OCI-LY7 (cell line): ENCODE results near the gene XRCC5. TPM values are rescaled to one million over a fixed set of nuclear protein-coding genes. Genes with fewer than 3 reads are reported as not detected.

Source experiments
- BruUV-seq: library from RNA; stranded (reverse); fragments of 400-500 nt; replicated peaks from 2 replicates; lab custom pipeline; 2021; lab: Mats Ljungman, UMichigan
- CTCF ChIA-PET: fragments of 300-600 bp; sonication (Branson Sonifier 250); formaldehyde crosslinking; loops from one replicate; lab custom pipeline; 2022; ENCODE audit warnings: antibody characterized with exemption; ENCODE audit not compliant: unreplicated experiment; lab: Charles Lee
- POLR2A ChIA-PET: fragments of 300-600 bp; sonication (Branson Sonifier 250); formaldehyde crosslinking; loops from one replicate; lab custom pipeline; 2022; ENCODE audit warnings: antibody characterized with exemption; lab: Charles Lee
- DNase-seq: peaks from one replicate; pipeline ENCODE4 v3.0.0-alpha.2; 2015; ENCODE audit warnings: low spot score
- H2AFZ ChIP-seq: fragments of 200-600 bp; sonication (generic), shearing (Covaris generic); 2 replicates; pipeline ENCODE4 v1.6.1; 2014; ENCODE audit warnings: mild to moderate bottlenecking, antibody characterized with exemption, low read length, moderate library complexity
- H3K27ac ChIP-seq: fragments of 200-600 bp; sonication (generic); 2 replicates; pipeline ENCODE4 v1.5.1; 2014; ENCODE audit warnings: mixed run types, low read depth, mild to moderate bottlenecking, moderate library complexity, low read length, inconsistent platforms; ENCODE audit not compliant: poor library complexity, severe bottlenecking
- H3K36me3 ChIP-seq: fragments of 200-600 bp; sonication (generic); 2 replicates; pipeline ENCODE4 v1.6.1; 2014; ENCODE audit warnings: mild to moderate bottlenecking, antibody characterized with exemption, low read length, moderate library complexity, mixed read lengths; ENCODE audit not compliant: insufficient read depth
- H3K4me1 ChIP-seq: fragments of 200-600 bp; sonication (generic); 2 replicates; pipeline ENCODE4 v1.5.1; 2014; ENCODE audit warnings: mild to moderate bottlenecking, low read length; ENCODE audit not compliant: insufficient read depth, poor library complexity, severe bottlenecking
- H3K4me2 ChIP-seq: fragments of 200-600 bp; sonication (generic); 2 replicates; pipeline ENCODE4 v1.6.1; 2014; ENCODE audit warnings: mild to moderate bottlenecking, low read length
- H3K4me3 ChIP-seq: fragments of 200-600 bp; sonication (generic); 2 replicates; pipeline ENCODE4 v1.5.1; 2014; ENCODE audit warnings: mild to moderate bottlenecking, low read depth, low read length; ENCODE audit not compliant: poor library complexity, severe bottlenecking
- H3K79me2 ChIP-seq: fragments of 200-600 bp; sonication (generic); 2 replicates; pipeline ENCODE4 v1.6.1; 2016; ENCODE audit warnings: low read depth, mild to moderate bottlenecking, low read length, moderate library complexity, mixed read lengths; ENCODE audit not compliant: insufficient read depth
- H3K9me2 ChIP-seq: fragments of 200-600 bp; sonication (generic); 2 replicates; pipeline ENCODE4 v1.6.1; 2016; ENCODE audit warnings: mild to moderate bottlenecking, low read length, mixed read lengths; ENCODE audit not compliant: insufficient read depth
- H3K9me3 ChIP-seq: fragments of 200-600 bp; sonication (generic); 2 replicates; pipeline ENCODE4 v1.6.1; 2014; ENCODE audit warnings: mild to moderate bottlenecking, mixed run types, low read length, mixed read lengths
- H4K20me1 ChIP-seq: fragments of 200-600 bp; sonication (generic); 2 replicates; pipeline ENCODE4 v1.6.1; 2014; ENCODE audit warnings: mild to moderate bottlenecking, antibody characterized with exemption, low read length, moderate library complexity, mixed read lengths; ENCODE audit not compliant: insufficient read depth
- CTCF ChIP-seq: fragments of 200-600 bp; sonication (generic); conservative IDR thresholded peaks from 2 replicates; pipeline ENCODE4 v1.5.1; 2014; ENCODE audit warnings: mild to moderate bottlenecking, antibody characterized with exemption, low read length, moderate library complexity, mixed read lengths
- EZH2phosphoT487 ChIP-seq: fragments of 200-600 bp; sonication (generic); IDR thresholded peaks from 2 replicates; pipeline ENCODE4 v1.6.1; 2018; ENCODE audit warnings: low read depth, borderline replicate concordance, mild to moderate bottlenecking, mixed run types, antibody characterized with exemption, low read length, moderate library complexity, mixed read lengths
- intact Hi-C: fragments of 100-400 bp; cut with micrococcal nuclease; formaldehyde crosslinking; loops from one replicate; pipeline ENCODE4 v1.10.0; 2022; ENCODE audit not compliant: unreplicated experiment
- total RNA-seq, 2 experiments: library from RNA; depleted of rRNA in 1 of 2; stranded (reverse); fragments of >200 nt in 1 of 2; shearing (Covaris generic) in 1 of 2; gene quantifications; 2 replicates each; pipeline ENCODE4 v1.2.3, GENCODE V29; 2014 to 2022

The XRCC5 gene
- total RNA-seq, 2 experiments from 2014 or later: 174 to 344 TPM

GRCh38 chr2:216070195-216070594 is 39.0 kb upstream of the XRCC5 start:
- Histone ChIP-seq H3K79me2 (no peaks in the 10 kb centered on the region), H2AFZ (no peak overlapping the region), H3K36me3 (no peaks in the 10 kb centered on the region), H3K4me1 (no peaks in the 10 kb centered on the region), H4K20me1 (no peaks in the 10 kb centered on the region), H3K27ac (no peak overlapping the region), H3K4me2 (no peak overlapping the region), H3K9me3 (no peaks in the 10 kb centered on the region; the same call in 1 of the 2 replicates), H3K4me3 (no peak overlapping the region), H3K9me2 (no peaks in the 10 kb centered on the region)
- POLR2A ChIA-PET: interaction anchor here (0.6 to 1.0 kb wide), 2 partner anchors 23 to 92 kb away, joined by 3 to 4 read pairs; no protein-coding TSS in a partner anchor
- DNase-seq: no peak
- no TSS peak for BruUV-seq
- TF ChIP-seq CTCF: no peak
- TF ChIP-seq EZH2phosphoT487: no peak
- intact Hi-C loops: no loop called here
- CTCF ChIA-PET: no interaction called here

- ChIA-PET CTCF (no interaction called here), POLR2A (interaction anchor here (0.5 to 1.0 kb wide), 2 partner anchors 20 to 21 kb away, joined by 3 to 4 read pairs; no protein-coding TSS in a partner anchor)
- H3K4me2 ChIP-seq: no peak overlapping the region
Measured at GRCh38 chr2:216071111-216071851, 37.9 kb upstream of the XRCC5 start.

More at GRCh38 chr2:216071111-216071851, 37.9 kb upstream of the XRCC5 start:
- Histone ChIP-seq H4K20me1 (no peaks in the 10 kb centered on the region), H3K9me2 (no peaks in the 10 kb centered on the region), H3K4me1 (no peaks in the 10 kb centered on the region), H3K4me3 (no peak overlapping the region), H3K36me3 (no peaks in the 10 kb centered on the region), H3K79me2 (no peaks in the 10 kb centered on the region), H3K27ac (no peak overlapping the region), H3K9me3 (no peaks in the 10 kb centered on the region; the same call in 1 of the 2 replicates), H2AFZ (no peak overlapping the region)
- no peak for DNase-seq
- intact Hi-C loops: no loop called here
- no TSS peak for BruUV-seq
- TF ChIP-seq EZH2phosphoT487 (no peak), CTCF (no peak)
